ENCODE data around the gene PMVK.

PMVK gene

DNA sequence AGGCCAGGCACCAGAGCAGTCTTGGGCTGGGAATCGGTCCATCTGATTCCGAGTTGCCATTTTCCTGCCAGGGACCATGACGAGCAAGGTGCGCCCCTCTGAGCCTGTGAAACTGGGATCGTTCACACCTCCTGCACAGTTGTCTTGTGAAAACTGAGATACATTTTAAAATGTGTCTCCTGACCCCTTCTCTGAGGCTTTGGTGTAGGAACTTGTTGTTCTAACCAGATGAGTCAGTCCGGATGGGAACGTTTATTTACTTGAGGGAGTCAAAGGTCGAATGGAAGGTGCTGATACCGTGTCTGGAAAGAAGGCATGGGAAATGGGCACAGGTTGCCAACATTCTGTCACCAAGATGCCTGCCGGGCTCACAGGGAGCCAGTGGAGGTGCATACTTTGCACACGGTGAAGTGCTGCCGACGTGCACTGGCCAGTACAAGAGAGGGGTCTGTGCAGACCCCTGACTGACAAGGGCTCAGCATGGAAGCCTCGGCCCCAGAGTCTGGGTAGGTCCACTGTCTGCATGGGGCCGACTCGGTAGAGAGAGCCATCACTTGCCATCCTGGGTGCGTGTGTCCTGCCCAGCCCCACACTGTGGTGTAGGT lies 59.0 kb downstream of the PMVK start:
- no peak for DNase-seq

GRCh38 chr1:154876842-154877369 lies 59.6 kb downstream of the PMVK start:
- DNase-seq, result no peak
